ENCODE data around the gene C2CD4C. TPM values are rescaled to one million over a fixed set of nuclear protein-coding genes. Genes with fewer than 3 reads are reported as not detected.

C2CD4C gene
- total RNA-seq, 1 experiment from 2014 or later: 9.8 TPM

DNA sequence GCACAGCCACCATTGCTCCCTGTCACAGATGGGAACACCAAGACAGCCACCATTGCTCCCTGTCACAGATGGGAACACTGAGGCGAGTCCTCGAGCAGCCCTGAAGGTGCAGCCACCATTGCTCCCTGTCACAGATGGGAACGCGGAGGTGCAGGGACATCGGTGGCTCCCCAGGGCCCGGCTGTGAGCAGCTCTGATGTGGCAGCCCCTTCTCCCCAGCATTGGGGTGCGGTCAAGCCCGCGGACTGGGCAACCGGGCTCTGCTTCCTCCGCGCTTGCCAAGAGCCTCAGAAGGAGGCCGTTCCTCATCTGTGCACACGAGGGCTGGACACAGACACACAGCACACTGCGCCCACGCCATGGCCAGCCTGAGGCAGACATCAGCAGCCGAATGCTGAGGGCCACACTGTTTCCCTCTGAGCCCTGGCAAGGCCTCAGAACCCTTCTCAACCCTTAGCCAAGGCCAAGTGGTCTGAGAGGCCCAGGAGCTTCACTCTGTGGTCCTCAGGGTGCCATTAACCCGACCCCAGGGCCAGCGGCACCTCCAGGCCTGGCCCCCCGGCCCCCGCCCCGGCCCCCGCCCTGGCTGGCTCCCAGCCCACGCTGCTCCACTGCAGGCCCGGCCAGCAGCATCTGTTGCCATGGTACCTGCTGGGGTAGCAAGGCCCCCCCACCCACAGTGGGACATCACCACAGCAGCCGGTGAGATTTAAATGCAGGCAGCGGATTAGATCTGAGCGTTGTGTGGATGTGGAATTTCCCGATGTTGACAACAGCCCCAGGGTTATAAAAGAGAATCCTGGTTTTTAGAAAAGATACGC lies 18.4 kb downstream of the C2CD4C start:
- Mint-ChIP-seq H3K27ac (no peak overlapping the region), H3K4me3 (no peak overlapping the region)

DNA sequence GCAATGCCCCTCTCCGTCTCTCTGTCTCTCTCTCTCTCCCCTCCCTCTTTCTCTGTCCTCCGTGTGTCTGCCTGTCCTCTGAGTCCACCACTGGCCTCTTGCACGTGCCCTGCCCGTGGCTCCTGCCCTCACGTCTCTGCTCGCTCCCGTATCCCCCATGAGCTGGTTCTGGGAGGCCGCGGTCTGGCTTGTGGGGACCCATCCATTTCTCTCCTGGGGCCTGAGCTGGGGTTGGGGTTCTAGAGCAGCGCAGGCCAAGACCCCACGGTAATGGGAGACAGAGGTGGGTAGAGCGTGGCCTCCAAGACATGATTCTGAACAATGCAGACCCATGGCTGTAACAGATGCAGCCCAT lies 19.0 kb downstream of the C2CD4C start:
- no peak overlapping the region for H3K27ac Mint-ChIP-seq
- TF ChIP-seq, protein P1, sequence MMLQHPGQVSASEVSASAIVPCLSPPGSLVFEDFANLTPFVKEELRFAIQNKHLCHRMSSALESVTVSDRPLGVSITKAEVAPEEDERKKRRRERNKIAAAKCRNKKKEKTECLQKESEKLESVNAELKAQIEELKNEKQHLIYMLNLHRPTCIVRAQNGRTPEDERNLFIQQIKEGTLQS (CRISPR knock-in tag; conservative IDR thresholded peaks at IDR 0.05): no peak
- TF ChIP-seq, protein P2, sequence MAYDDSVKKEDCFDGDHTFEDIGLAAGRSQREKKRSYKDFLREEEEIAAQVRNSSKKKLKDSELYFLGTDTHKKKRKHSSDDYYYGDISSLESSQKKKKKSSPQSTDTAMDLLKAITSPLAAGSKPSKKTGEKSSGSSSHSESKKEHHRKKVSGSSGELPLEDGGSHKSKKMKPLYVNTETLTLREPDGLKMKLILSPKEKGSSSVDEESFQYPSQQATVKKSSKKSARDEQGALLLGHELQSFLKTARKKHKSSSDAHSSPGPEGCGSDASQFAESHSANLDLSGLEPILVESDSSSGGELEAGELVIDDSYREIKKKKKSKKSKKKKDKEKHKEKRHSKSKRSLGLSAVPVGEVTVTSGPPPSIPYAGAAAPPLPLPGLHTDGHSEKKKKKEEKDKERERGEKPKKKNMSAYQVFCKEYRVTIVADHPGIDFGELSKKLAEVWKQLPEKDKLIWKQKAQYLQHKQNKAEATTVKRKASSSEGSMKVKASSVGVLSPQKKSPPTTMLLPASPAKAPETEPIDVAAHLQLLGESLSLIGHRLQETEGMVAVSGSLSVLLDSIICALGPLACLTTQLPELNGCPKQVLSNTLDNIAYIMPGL (CRISPR knock-in tag; IDR thresholded peaks at IDR 0.05): no peak
- TF ChIP-seq KAT7 (CRISPR knock-in tag; IDR thresholded peaks at IDR 0.05; ENCODE audit: borderline replicate concordance) (no peak), NFYB (CRISPR knock-in tag; conservative IDR thresholded peaks at IDR 0.05; ENCODE audit: low read depth) (no peak)
- TF ChIP-seq, protein P3, sequence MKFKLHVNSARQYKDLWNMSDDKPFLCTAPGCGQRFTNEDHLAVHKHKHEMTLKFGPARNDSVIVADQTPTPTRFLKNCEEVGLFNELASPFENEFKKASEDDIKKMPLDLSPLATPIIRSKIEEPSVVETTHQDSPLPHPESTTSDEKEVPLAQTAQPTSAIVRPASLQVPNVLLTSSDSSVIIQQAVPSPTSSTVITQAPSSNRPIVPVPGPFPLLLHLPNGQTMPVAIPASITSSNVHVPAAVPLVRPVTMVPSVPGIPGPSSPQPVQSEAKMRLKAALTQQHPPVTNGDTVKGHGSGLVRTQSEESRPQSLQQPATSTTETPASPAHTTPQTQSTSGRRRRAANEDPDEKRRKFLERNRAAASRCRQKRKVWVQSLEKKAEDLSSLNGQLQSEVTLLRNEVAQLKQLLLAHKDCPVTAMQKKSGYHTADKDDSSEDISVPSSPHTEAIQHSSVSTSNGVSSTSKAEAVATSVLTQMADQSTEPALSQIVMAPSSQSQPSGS (CRISPR knock-in tag; IDR thresholded peaks at IDR 0.05; ENCODE audit: borderline replicate concordance, low read depth): no peak
- ATAC-seq (no peak), DNase-seq (ENCODE audit: low spot score) (no peak)
- ChIA-PET CTCF (interaction anchor here (1.4 to 2.2 kb wide), 6 partner anchors 22 to 121 kb away, joined by 5 to 7 read pairs (median 6); no protein-coding TSS in a partner anchor), POLR2A (interaction anchor here (1.5 kb wide), 1 partner anchor 121 kb away, joined by 4 read pairs; no protein-coding TSS in a partner anchor)
- peaks cover 16% of the 10 kb centered on the region for H3K4me1 Mint-ChIP-seq
- peaks cover 13% of the 10 kb centered on the region for H3K9me3 Mint-ChIP-seq
- H3K27me3 Mint-ChIP-seq (ENCODE audit: low read depth): peaks cover 7% of the 10 kb centered on the region
- peaks cover 5% of the 10 kb centered on the region; the same call in 1 of the 2 replicates for H3K36me3 Mint-ChIP-seq
- H3K4me3 Mint-ChIP-seq: no peak overlapping the region

More for the DNA sequence above, 18.4 kb downstream of the C2CD4C start:
- H3K36me3 Mint-ChIP-seq: peaks cover 7% of the 10 kb centered on the region
- ChIA-PET POLR2A (interaction anchor here (1.5 kb wide), 1 partner anchor 120 kb away, joined by 4 read pairs; no protein-coding TSS in a partner anchor), CTCF (interaction anchor here (1.4 to 2.2 kb wide), 3 partner anchors 22 to 95 kb away, joined by 6 to 7 read pairs (median 6); no protein-coding TSS in a partner anchor)
- peaks cover 7% of the 10 kb centered on the region for H3K27me3 Mint-ChIP-seq (ENCODE audit: low read depth)
- H3K9me3 Mint-ChIP-seq: peaks cover 16% of the 10 kb centered on the region
- ATAC-seq: no peak
- DNase-seq (ENCODE audit: low spot score): no peak
- H3K4me1 Mint-ChIP-seq: peaks cover 16% of the 10 kb centered on the region
- TF ChIP-seq, protein P4, sequence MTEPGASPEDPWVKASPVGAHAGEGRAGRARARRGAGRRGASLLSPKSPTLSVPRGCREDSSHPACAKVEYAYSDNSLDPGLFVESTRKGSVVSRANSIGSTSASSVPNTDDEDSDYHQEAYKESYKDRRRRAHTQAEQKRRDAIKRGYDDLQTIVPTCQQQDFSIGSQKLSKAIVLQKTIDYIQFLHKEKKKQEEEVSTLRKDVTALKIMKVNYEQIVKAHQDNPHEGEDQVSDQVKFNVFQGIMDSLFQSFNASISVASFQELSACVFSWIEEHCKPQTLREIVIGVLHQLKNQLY (CRISPR knock-in tag; IDR thresholded peaks at IDR 0.05): no peak
- TF ChIP-seq, protein P5, sequence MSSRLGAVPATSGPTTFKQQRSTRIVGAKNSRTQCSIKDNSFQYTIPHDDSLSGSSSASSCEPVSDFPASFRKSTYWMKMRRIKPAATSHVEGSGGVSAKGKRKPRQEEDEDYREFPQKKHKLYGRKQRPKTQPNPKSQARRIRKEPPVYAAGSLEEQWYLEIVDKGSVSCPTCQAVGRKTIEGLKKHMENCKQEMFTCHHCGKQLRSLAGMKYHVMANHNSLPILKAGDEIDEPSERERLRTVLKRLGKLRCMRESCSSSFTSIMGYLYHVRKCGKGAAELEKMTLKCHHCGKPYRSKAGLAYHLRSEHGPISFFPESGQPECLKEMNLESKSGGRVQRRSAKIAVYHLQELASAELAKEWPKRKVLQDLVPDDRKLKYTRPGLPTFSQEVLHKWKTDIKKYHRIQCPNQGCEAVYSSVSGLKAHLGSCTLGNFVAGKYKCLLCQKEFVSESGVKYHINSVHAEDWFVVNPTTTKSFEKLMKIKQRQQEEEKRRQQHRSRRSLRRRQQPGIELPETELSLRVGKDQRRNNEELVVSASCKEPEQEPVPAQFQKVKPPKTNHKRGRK (CRISPR knock-in tag; IDR thresholded peaks at IDR 0.05; ENCODE audit: borderline replicate concordance): no peak
- TF ChIP-seq ZNF138 (CRISPR knock-in tag; conservative IDR thresholded peaks at IDR 0.05): no peak
- no peak for TF ChIP-seq TP53 (CRISPR knock-in tag; IDR thresholded peaks at IDR 0.05)
- no peak for TF ChIP-seq ATF1 (CRISPR knock-in tag; IDR thresholded peaks at IDR 0.05)
- no peak for TF ChIP-seq ZNF121 (CRISPR knock-in tag; IDR thresholded peaks at IDR 0.05)

DNA sequence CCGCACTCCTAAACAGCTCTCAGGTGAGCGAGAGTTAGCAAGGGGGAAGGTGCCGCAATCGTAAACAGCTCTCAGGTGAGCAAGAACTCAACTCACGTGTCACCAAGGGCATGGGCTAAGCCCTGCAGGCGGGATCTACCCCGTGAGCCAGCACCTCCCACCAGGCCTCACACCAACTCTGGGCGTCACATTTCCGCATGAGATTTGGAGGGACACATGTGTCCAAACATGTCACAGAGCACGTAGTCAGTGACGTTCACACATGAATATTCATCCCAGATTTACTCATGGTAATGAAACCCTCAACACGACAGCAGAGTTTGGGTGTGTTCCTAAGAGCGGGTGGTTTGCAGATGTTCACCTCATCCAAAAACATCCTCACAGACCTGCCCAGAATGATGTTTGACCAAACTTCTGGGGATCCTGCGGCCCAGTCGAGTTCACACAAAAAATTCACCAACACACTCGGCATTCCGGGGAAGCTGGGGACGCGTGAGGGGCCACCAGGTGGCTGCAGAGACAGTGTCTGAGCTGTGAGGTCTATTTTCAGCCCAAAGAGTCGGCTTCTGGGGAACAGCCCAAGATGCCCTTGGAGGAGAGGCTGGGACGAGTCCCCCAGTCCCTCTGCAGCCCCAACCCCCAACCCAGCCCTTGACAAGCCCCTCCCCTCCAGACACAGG lies 19.6 kb downstream of the C2CD4C start:
- Mint-ChIP-seq H3K27me3 (ENCODE audit: low read depth) (peaks cover 7% of the 10 kb centered on the region), H3K36me3 (peaks cover 5% of the 10 kb centered on the region; the same call in 1 of the 2 replicates), H3K9me3 (peaks cover 13% of the 10 kb centered on the region), H3K4me3 (no peak overlapping the region), H3K4me1 (peaks cover 19% of the 10 kb centered on the region), H3K27ac (no peak overlapping the region)
- ChIA-PET POLR2A (interaction anchor here (0.6 to 1.5 kb wide), 2 partner anchors 73 to 121 kb away, joined by 4 to 7 read pairs; no protein-coding TSS in a partner anchor), CTCF (interaction anchor here (0.6 to 2.2 kb wide), 7 partner anchors 23 to 142 kb away, joined by 4 to 7 read pairs (median 6); no protein-coding TSS in a partner anchor)
- ATAC-seq (peak; percentile 24; the same call in 1 of the 2 replicates), DNase-seq (ENCODE audit: low spot score) (peak; percentile 33)
- TF ChIP-seq, protein P6, sequence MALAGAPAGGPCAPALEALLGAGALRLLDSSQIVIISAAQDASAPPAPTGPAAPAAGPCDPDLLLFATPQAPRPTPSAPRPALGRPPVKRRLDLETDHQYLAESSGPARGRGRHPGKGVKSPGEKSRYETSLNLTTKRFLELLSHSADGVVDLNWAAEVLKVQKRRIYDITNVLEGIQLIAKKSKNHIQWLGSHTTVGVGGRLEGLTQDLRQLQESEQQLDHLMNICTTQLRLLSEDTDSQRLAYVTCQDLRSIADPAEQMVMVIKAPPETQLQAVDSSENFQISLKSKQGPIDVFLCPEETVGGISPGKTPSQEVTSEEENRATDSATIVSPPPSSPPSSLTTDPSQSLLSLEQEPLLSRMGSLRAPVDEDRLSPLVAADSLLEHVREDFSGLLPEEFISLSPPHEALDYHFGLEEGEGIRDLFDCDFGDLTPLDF (CRISPR knock-in tag; IDR thresholded peaks at IDR 0.05): no peak
- TF ChIP-seq EMX1 (CRISPR knock-in tag; IDR thresholded peaks at IDR 0.05) (no peak), ZNF671 (CRISPR knock-in tag; IDR thresholded peaks at IDR 0.05) (no peak), FOXJ3 (CRISPR knock-in tag; IDR thresholded peaks at IDR 0.05; ENCODE audit: borderline replicate concordance) (no peak)
- TF ChIP-seq, protein P7, sequence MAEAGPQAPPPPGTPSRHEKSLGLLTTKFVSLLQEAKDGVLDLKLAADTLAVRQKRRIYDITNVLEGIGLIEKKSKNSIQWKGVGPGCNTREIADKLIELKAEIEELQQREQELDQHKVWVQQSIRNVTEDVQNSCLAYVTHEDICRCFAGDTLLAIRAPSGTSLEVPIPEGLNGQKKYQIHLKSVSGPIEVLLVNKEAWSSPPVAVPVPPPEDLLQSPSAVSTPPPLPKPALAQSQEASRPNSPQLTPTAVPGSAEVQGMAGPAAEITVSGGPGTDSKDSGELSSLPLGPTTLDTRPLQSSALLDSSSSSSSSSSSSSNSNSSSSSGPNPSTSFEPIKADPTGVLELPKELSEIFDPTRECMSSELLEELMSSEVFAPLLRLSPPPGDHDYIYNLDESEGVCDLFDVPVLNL (CRISPR knock-in tag; IDR thresholded peaks at IDR 0.05; ENCODE audit: borderline replicate concordance, low read depth): no peak
- TF ChIP-seq, protein P8, sequence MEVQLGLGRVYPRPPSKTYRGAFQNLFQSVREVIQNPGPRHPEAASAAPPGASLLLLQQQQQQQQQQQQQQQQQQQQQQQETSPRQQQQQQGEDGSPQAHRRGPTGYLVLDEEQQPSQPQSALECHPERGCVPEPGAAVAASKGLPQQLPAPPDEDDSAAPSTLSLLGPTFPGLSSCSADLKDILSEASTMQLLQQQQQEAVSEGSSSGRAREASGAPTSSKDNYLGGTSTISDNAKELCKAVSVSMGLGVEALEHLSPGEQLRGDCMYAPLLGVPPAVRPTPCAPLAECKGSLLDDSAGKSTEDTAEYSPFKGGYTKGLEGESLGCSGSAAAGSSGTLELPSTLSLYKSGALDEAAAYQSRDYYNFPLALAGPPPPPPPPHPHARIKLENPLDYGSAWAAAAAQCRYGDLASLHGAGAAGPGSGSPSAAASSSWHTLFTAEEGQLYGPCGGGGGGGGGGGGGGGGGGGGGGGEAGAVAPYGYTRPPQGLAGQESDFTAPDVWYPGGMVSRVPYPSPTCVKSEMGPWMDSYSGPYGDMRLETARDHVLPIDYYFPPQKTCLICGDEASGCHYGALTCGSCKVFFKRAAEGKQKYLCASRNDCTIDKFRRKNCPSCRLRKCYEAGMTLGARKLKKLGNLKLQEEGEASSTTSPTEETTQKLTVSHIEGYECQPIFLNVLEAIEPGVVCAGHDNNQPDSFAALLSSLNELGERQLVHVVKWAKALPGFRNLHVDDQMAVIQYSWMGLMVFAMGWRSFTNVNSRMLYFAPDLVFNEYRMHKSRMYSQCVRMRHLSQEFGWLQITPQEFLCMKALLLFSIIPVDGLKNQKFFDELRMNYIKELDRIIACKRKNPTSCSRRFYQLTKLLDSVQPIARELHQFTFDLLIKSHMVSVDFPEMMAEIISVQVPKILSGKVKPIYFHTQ (CRISPR knock-in tag; IDR thresholded peaks at IDR 0.05): no peak

Data from WTC11 (cell line).